ENCODE measurements around the gene MUS81. TPM values are rescaled to one million over a fixed set of nuclear protein-coding genes. Genes with fewer than 3 reads are reported as not detected.

MUS81 gene
- total and polyA plus RNA-seq, 2 of the 13 experiments (the other 11 are each of a cell fraction or from before 2014, with no cell fraction given), result 25.6 to 30.2 TPM

- TF ChIP-seq, protein P1, sequence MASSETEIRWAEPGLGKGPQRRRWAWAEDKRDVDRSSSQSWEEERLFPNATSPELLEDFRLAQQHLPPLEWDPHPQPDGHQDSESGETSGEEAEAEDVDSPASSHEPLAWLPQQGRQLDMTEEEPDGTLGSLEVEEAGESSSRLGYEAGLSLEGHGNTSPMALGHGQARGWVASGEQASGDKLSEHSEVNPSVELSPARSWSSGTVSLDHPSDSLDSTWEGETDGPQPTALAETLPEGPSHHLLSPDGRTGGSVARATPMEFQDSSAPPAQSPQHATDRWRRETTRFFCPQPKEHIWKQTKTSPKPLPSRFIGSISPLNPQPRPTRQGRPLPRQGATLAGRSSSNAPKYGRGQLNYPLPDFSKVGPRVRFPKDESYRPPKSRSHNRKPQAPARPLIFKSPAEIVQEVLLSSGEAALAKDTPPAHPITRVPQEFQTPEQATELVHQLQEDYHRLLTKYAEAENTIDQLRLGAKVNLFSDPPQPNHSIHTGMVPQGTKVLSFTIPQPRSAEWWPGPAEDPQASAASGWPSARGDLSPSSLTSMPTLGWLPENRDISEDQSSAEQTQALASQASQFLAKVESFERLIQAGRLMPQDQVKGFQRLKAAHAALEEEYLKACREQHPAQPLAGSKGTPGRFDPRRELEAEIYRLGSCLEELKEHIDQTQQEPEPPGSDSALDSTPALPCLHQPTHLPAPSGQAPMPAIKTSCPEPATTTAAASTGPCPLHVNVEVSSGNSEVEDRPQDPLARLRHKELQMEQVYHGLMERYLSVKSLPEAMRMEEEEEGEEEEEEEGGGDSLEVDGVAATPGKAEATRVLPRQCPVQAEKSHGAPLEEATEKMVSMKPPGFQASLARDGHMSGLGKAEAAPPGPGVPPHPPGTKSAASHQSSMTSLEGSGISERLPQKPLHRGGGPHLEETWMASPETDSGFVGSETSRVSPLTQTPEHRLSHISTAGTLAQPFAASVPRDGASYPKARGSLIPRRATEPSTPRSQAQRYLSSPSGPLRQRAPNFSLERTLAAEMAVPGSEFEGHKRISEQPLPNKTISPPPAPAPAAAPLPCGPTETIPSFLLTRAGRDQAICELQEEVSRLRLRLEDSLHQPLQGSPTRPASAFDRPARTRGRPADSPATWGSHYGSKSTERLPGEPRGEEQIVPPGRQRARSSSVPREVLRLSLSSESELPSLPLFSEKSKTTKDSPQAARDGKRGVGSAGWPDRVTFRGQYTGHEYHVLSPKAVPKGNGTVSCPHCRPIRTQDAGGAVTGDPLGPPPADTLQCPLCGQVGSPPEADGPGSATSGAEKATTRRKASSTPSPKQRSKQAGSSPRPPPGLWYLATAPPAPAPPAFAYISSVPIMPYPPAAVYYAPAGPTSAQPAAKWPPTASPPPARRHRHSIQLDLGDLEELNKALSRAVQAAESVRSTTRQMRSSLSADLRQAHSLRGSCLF (CRISPR knock-in tag; IDR thresholded peaks at IDR 0.05; ENCODE audit: borderline replicate concordance), result no peak
- TF ChIP-seq, protein P2, sequence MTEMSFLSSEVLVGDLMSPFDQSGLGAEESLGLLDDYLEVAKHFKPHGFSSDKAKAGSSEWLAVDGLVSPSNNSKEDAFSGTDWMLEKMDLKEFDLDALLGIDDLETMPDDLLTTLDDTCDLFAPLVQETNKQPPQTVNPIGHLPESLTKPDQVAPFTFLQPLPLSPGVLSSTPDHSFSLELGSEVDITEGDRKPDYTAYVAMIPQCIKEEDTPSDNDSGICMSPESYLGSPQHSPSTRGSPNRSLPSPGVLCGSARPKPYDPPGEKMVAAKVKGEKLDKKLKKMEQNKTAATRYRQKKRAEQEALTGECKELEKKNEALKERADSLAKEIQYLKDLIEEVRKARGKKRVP (CRISPR knock-in tag; IDR thresholded peaks at IDR 0.05), result no peak
- TF ChIP-seq, protein P3, sequence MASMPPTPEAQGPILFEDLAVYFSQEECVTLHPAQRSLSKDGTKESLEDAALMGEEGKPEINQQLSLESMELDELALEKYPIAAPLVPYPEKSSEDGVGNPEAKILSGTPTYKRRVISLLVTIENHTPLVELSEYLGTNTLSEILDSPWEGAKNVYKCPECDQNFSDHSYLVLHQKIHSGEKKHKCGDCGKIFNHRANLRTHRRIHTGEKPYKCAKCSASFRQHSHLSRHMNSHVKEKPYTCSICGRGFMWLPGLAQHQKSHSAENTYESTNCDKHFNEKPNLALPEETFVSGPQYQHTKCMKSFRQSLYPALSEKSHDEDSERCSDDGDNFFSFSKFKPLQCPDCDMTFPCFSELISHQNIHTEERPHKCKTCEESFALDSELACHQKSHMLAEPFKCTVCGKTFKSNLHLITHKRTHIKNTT (CRISPR knock-in tag; IDR thresholded peaks at IDR 0.05), result no peak
- TF ChIP-seq, protein P4, sequence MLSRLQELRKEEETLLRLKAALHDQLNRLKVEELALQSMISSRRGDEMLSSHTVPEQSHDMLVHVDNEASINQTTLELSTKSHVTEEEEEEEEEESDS (CRISPR knock-in tag; IDR thresholded peaks at IDR 0.05; ENCODE audit: borderline replicate concordance), result no peak
- TF ChIP-seq HOXA3 (CRISPR knock-in tag; IDR thresholded peaks at IDR 0.05), result peak; percentile 57; the same call in 1 of the 2 replicates
- no peak for TF ChIP-seq MTA3 (CRISPR knock-in tag; IDR thresholded peaks at IDR 0.05)
- TF ChIP-seq SMARCC2 (IDR thresholded peaks at IDR 0.05), result no peak
These were observed 24.5 kb downstream of the MUS81 start (continued) for GRCh38 chr11:65884716-65885092.

All from HepG2 (cell line).